Skeletal muscle satellite cell (primary cell): Measurements from ENCODE around the gene CNNM1. TPM values are rescaled to one million over a fixed set of nuclear protein-coding genes. Genes with fewer than 3 reads are reported as not detected.

Source experiments
- H3K27me3 ChIP-seq: 2 replicates; pipeline ENCODE4 v1.7.0; 2013; ENCODE audit warnings: low read length; ENCODE audit not compliant: control insufficient read depth, insufficient read depth
- H3K36me3 ChIP-seq: 2 replicates; pipeline ENCODE4 v1.7.0; 2013; ENCODE audit warnings: mild to moderate bottlenecking, control low read depth, low read length; ENCODE audit not compliant: insufficient read depth
- H3K4me1 ChIP-seq: 2 replicates; pipeline ENCODE4 v1.7.0; 2013; ENCODE audit warnings: low read length; ENCODE audit not compliant: control insufficient read depth, insufficient read depth
- H3K4me2 ChIP-seq: 2 replicates; pipeline ENCODE4 v1.7.0; 2013; ENCODE audit warnings: mild to moderate bottlenecking, low read length
- H3K4me3 ChIP-seq: 2 replicates; pipeline ENCODE4 v1.7.0; 2013; ENCODE audit warnings: low read length
- H3K9ac ChIP-seq: 2 replicates; pipeline ENCODE4 v1.7.0; 2013; ENCODE audit warnings: mild to moderate bottlenecking, low read depth, low read length, moderate library complexity
- H3K9me3 ChIP-seq: replicated peaks from 2 replicates; pipeline ENCODE4 v1.7.0; 2013; ENCODE audit warnings: mild to moderate bottlenecking, control low read depth, low read length
- total RNA-seq: library from RNA; depleted of rRNA; stranded (reverse); fragments of >200 nt; gene quantifications from 2 replicates; pipeline ENCODE4 v1.2.3, GENCODE V29; 2012; rRNA removed

CNNM1 gene
- total RNA-seq: under 0.01 TPM in 1 of 2 replicates, not detected in the other

DNA sequence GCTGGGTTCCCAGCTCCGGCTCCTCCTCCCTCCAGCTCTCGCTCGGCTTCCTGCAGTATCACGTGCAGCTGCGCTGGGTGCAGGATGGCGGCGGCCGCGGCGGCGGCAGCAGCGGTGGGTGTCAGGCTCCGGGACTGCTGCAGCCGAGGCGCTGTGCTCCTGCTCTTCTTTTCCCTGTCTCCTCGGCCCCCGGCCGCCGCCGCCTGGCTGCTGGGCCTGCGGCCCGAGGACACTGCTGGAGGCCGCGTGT is at the start of gene CNNM1:
Gene CNNM1 (plus strand): TSS at position 53 of the 250 bp plus-strand sequence. CDS start 32 bp downstream, at position 85.
- Histone ChIP-seq H3K4me2 (peak within 1 kb of the TSS; percentile 78), H3K27me3 (peaks cover 48% of the 10 kb centered on the region), H3K4me3 (peak within 1 kb of the TSS; percentile 60), H3K9me3 (no peaks in the 10 kb centered on the region), H3K36me3 (no peaks in the 10 kb centered on the region), H3K9ac (no peak within 1 kb of the TSS), H3K4me1 (peaks cover 6% of the 10 kb centered on the region)

DNA sequence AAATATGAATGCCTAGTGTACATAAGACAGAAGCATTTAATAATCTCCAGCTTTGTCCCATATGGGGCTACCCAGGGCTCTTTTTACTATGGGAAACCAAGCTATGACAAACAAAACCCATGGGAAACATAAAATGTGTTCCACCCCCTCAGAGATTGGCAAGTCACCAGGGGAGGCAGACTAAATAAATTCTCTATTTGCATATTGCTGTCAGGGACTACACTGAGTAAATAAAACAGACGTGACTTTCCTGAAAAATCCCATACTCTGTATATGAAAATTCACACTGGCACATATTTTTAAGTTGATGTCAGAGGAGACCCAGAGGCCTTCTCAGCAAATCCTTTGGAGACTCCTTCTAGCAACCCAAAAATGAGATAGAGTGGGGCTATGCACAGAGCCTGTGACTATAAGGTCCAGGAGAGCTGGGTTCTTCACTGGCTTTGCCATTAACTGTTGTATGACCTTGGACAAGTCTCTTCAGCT is 49.5 kb upstream of the CNNM1 start:
- Histone ChIP-seq H3K9me3 (no peaks in the 10 kb centered on the region), H3K4me3 (no peak overlapping the region), H3K36me3 (no peaks in the 10 kb centered on the region), H3K27me3 (peaks cover 7% of the 10 kb centered on the region), H3K4me2 (no peak overlapping the region), H3K9ac (no peak overlapping the region), H3K4me1 (peaks cover 4% of the 10 kb centered on the region)

DNA sequence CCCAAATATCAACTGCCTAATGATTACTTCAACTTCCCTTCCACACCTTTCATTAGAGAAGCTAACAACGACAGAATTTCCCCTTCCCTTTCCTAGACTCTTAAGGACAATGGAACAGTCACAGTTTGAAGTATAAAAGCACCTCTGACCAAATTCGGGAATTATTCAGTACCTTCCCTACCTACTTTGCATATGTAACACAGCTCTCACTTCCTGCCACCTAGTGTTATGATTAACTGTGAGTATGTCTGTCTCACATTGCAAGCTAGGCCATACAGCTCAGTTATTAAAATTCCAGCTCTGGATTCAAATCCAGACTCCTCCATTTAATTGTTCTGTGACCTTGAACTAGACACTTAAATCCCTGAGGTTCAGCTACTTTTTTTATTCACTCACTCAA is 48.7 kb upstream of the CNNM1 start:
- Histone ChIP-seq H3K27me3 (peaks cover 4% of the 10 kb centered on the region), H3K9ac (no peak overlapping the region), H3K4me2 (no peak overlapping the region), H3K36me3 (no peaks in the 10 kb centered on the region), H3K4me3 (no peak overlapping the region), H3K9me3 (no peaks in the 10 kb centered on the region), H3K4me1 (peaks cover 4% of the 10 kb centered on the region)

DNA sequence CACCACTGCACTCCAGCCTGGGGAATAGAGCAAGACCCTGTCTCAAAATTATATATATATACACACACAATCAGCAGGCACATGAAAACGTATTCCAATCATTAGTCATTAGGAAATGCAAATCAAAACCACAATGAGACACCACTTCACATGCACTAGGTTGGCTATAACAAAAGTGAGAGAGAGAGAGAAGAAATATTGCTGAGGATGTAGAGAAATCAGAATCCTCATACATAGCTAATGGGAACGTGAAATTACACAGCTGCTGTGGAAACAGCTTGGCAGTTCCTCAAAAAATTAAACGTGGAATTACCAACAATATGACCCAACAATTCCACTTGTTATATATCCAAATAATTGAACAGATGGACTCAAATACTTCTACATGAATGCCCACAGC is 43.3 kb upstream of the CNNM1 start:
- Histone ChIP-seq H3K9me3 (no peaks in the 10 kb centered on the region), H3K4me3 (no peak overlapping the region), H3K9ac (no peak overlapping the region), H3K4me2 (no peak overlapping the region), H3K4me1 (no peaks in the 10 kb centered on the region), H3K27me3 (no peaks in the 10 kb centered on the region), H3K36me3 (no peaks in the 10 kb centered on the region)

DNA sequence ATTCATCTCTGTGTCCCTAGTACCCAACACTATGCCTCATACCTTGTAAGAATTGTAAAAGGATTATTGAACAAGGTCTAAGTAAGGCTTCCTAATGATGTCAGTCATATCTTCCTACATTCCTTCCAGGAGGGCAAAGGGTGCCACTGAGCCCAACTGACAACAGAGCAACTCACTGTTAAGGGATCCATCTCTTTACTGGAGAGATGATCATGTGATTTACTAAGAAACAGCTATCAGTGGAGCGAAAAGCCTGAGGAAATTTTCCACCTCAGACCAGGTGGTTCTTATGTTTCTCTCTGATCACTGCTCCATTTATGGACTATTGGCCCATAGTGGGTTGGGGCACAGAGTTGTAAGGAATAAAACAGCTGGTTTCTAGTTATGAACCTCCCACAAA is 38.9 kb upstream of the CNNM1 start:
- H3K9ac ChIP-seq: no peak overlapping the region
- H3K36me3 ChIP-seq: no peaks in the 10 kb centered on the region
- no peaks in the 10 kb centered on the region for H3K27me3 ChIP-seq

DNA sequence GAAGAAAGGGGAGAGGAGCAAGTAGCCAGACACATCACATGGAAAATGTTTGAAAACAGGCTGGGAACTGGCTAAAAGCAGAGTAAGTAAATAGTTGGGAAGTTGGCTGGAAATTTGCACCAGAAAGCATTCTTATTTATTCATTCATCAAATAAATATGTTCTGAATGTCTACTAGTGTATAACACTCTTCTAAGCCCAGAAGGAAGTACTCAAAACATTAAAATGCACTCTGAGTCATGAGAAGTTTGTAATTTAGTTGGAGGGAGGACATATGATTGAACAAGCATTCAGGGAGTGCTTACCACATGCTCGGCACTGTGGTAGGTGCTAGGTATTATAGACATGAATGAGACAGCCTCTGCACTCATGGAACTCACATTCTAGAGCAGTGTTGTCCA is 37.0 kb upstream of the CNNM1 start:
- no peaks in the 10 kb centered on the region for H3K9me3 ChIP-seq
- no peaks in the 10 kb centered on the region for H3K36me3 ChIP-seq
- peaks cover 6% of the 10 kb centered on the region for H3K4me1 ChIP-seq
- H3K27me3 ChIP-seq: no peaks in the 10 kb centered on the region
- H3K4me3 ChIP-seq: no peak overlapping the region
- H3K4me2 ChIP-seq: no peak overlapping the region
- peak overlapping the region; percentile 65 for H3K9ac ChIP-seq

More for the DNA sequence above, 38.9 kb upstream of the CNNM1 start:
- Histone ChIP-seq H3K4me2 (no peak overlapping the region), H3K9me3 (no peaks in the 10 kb centered on the region), H3K4me1 (peaks cover 6% of the 10 kb centered on the region), H3K4me3 (no peak overlapping the region)

DNA sequence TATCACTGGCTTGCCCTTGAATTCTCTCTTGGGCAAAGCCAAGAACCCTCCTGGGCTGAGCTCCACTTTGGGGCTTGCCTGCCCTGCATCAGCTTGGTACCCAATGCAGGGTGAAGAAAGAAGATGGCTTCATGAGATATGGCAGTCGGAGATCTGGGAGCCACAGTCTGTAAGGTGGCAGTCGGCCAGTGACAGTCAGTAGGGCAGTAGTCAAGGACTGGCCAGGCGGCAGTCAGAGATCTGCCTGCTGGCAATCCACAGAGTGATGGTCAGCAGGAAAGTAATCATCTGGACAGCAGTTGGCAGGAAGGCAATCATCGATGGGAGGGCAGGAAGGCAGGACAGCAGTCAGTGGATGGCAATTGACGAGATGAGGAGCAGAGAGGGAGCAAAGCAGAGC is 32.6 kb upstream of the CNNM1 start:
- Histone ChIP-seq H3K9ac (no peak overlapping the region), H3K4me2 (no peak overlapping the region), H3K27me3 (no peaks in the 10 kb centered on the region), H3K4me1 (peaks cover 4% of the 10 kb centered on the region), H3K36me3 (no peaks in the 10 kb centered on the region), H3K4me3 (no peak overlapping the region), H3K9me3 (no peaks in the 10 kb centered on the region)

DNA sequence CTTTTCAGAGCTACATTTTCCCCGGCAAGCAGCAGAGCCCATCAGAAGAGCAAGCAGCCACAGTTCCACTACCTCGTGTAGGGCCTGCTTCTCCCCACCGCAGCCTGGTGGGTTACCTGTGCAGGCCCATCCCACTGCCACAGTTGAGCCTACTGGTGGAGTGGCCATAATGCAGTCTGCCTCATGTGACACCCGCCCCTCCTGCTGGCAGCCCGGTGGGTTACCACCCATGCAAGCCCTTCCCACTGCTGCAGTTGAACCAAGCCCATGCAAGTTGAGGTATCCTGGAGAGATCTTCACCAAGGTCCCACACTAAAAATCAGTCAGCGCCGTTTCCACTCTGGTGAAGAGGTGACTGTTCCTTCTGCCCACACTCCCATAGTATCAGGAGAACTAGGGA is 32.1 kb upstream of the CNNM1 start:
- H3K4me1 ChIP-seq: peaks cover under 1% of the 10 kb centered on the region
- no peak overlapping the region for H3K4me3 ChIP-seq
- H3K9me3 ChIP-seq: no peaks in the 10 kb centered on the region
- no peaks in the 10 kb centered on the region for H3K36me3 ChIP-seq
- no peak overlapping the region for H3K4me2 ChIP-seq
- no peaks in the 10 kb centered on the region for H3K27me3 ChIP-seq
- H3K9ac ChIP-seq: no peak overlapping the region

DNA sequence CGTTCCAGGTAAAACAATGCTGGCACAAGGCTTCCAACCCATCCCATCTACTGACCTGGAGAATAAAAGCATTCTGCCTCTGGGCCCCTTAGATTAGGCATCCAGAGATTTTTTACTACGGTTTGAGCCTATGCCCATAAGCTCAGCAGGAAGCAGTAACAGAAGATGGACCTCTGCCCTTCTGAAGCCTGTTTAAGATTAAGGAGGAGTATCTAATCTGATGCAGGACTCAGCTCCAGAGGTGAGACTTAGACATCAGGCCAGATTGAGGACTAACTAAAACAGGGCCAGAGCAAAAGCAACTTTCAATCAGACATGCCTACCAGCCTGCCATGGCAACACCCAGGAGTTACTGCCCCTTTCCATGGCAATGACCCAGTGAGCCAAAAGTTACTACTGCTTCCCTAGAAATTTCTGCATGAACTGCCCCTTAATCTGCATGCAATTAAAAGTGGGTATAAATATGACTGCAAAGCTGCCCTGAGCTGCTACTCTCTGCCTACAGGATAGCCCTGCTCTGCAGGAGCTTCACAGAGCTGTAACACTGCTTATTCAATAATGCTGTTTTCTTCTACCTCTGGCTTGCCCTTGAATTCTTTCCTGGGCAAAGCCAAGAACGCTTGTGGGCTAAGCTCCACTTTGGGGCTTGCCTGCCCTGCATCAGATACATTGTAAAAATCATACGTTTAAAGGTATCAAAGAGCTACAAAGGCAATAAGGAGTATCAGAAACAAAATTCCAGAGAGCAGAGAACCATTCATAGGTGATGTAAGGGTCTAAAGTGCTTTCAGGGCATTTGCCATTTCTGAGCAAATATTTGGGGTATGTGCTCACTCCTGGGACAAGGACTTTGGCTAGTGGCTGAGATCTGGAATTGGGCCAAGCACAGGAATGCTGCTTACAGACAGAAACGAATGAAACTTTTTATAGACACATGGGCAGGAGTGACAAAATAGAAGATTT is 25.0 kb upstream of the CNNM1 start:
- H3K36me3 ChIP-seq: no peaks in the 10 kb centered on the region
- no peaks in the 10 kb centered on the region for H3K9me3 ChIP-seq
- H3K4me1 ChIP-seq: no peaks in the 10 kb centered on the region
- no peak overlapping the region for H3K9ac ChIP-seq
- no peak overlapping the region for H3K4me3 ChIP-seq
- no peaks in the 10 kb centered on the region for H3K27me3 ChIP-seq
- H3K4me2 ChIP-seq: no peak overlapping the region

DNA sequence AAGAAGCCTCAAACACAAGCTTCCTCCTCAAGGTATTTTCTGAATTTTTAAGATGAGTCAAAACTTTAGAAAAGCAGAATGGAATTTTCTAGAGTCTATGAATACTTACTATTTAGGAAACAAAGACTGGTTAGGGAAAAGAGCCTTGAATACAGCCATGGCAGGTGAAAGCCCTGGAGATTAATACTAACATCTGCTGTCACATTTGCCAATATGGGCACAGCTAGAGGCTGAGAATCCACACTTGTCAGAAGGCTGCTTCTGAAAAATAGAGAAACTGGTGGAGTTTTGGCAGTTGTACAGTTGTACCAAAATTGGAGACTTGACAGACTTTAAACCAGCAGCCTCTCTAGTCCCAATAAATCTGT is 24.3 kb upstream of the CNNM1 start:
- Histone ChIP-seq H3K36me3 (no peaks in the 10 kb centered on the region), H3K4me1 (no peaks in the 10 kb centered on the region), H3K4me2 (no peak overlapping the region), H3K9me3 (no peaks in the 10 kb centered on the region), H3K27me3 (no peaks in the 10 kb centered on the region), H3K4me3 (no peak overlapping the region), H3K9ac (no peak overlapping the region)

DNA sequence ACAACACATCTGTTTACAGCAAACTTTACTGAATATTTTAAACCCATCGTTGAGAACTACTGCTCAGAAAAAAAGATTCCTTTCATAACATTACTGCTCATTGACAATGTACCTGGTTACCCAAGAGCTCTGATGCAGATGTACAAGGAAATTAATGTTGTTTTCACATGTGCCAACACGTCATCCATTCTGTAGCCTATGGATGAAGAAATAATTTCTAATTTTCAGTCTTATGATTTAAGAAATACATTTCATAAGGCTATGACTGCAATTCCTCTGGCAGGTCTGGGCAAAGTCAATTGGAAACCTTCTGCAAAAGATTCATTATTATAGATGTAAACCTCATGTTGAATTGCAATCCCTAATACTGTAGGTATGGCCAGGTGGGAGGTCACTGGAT is 16.7 kb upstream of the CNNM1 start:
- Histone ChIP-seq H3K4me3 (no peak overlapping the region), H3K27me3 (no peaks in the 10 kb centered on the region), H3K9ac (no peak overlapping the region), H3K4me1 (no peaks in the 10 kb centered on the region), H3K36me3 (no peaks in the 10 kb centered on the region), H3K4me2 (no peak overlapping the region), H3K9me3 (no peaks in the 10 kb centered on the region)

DNA sequence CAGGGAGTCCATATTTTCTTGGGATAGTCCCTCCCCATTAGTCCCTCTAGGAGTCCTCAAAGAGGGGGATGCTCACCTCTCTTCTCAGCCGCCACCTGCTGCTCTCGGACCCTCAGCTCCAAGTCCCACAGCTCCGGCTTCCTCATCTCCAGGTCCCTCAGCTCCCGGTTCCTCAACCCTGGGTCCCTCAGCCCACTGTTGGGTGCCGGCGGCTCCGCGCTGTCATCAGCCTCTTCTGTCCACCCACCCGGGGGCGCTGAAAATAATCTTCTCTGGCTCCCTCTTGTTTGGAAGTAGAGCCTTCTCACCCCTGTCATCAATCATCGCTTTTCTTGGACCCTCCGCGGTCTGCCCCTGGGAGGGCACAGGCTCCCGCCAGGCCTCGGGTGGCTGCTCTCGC is 13.3 kb upstream of the CNNM1 start:
- Histone ChIP-seq H3K4me1 (no peaks in the 10 kb centered on the region), H3K4me2 (no peak overlapping the region), H3K9me3 (no peaks in the 10 kb centered on the region), H3K4me3 (no peak overlapping the region), H3K27me3 (peaks cover 3% of the 10 kb centered on the region), H3K9ac (no peak overlapping the region), H3K36me3 (no peaks in the 10 kb centered on the region)
